OCI-LY7 (cell line): ENCODE data around the gene LYRM4. TPM values are rescaled to one million over a fixed set of nuclear protein-coding genes. Genes with fewer than 3 reads are reported as not detected.

Experiments used
- BruUV-seq: library from RNA; stranded (reverse); fragments of 400-500 nt; replicated peaks from 2 replicates; lab custom pipeline; 2021; lab: Mats Ljungman, UMichigan
- CTCF ChIA-PET: fragments of 300-600 bp; sonication (Branson Sonifier 250); formaldehyde crosslinking; loops from one replicate; lab custom pipeline; 2022; ENCODE audit warnings: antibody characterized with exemption; ENCODE audit not compliant: unreplicated experiment; lab: Charles Lee
- POLR2A ChIA-PET: fragments of 300-600 bp; sonication (Branson Sonifier 250); formaldehyde crosslinking; loops from one replicate; lab custom pipeline; 2022; ENCODE audit warnings: antibody characterized with exemption; lab: Charles Lee
- DNase-seq: peaks from one replicate; pipeline ENCODE4 v3.0.0-alpha.2; 2015; ENCODE audit warnings: low spot score
- H2AFZ ChIP-seq: fragments of 200-600 bp; sonication (generic), shearing (Covaris generic); 2 replicates; pipeline ENCODE4 v1.6.1; 2014; ENCODE audit warnings: mild to moderate bottlenecking, antibody characterized with exemption, low read length, moderate library complexity
- H3K27ac ChIP-seq: fragments of 200-600 bp; sonication (generic); 2 replicates; pipeline ENCODE4 v1.5.1; 2014; ENCODE audit warnings: mixed run types, low read depth, mild to moderate bottlenecking, moderate library complexity, low read length, inconsistent platforms; ENCODE audit not compliant: poor library complexity, severe bottlenecking
- H3K36me3 ChIP-seq: fragments of 200-600 bp; sonication (generic); 2 replicates; pipeline ENCODE4 v1.6.1; 2014; ENCODE audit warnings: mild to moderate bottlenecking, antibody characterized with exemption, low read length, moderate library complexity, mixed read lengths; ENCODE audit not compliant: insufficient read depth
- H3K4me1 ChIP-seq: fragments of 200-600 bp; sonication (generic); 2 replicates; pipeline ENCODE4 v1.5.1; 2014; ENCODE audit warnings: mild to moderate bottlenecking, low read length; ENCODE audit not compliant: insufficient read depth, poor library complexity, severe bottlenecking
- H3K4me2 ChIP-seq: fragments of 200-600 bp; sonication (generic); 2 replicates; pipeline ENCODE4 v1.6.1; 2014; ENCODE audit warnings: mild to moderate bottlenecking, low read length
- H3K4me3 ChIP-seq: fragments of 200-600 bp; sonication (generic); 2 replicates; pipeline ENCODE4 v1.5.1; 2014; ENCODE audit warnings: mild to moderate bottlenecking, low read depth, low read length; ENCODE audit not compliant: poor library complexity, severe bottlenecking
- H3K79me2 ChIP-seq: fragments of 200-600 bp; sonication (generic); 2 replicates; pipeline ENCODE4 v1.6.1; 2016; ENCODE audit warnings: low read depth, mild to moderate bottlenecking, low read length, moderate library complexity, mixed read lengths; ENCODE audit not compliant: insufficient read depth
- H3K9me2 ChIP-seq: fragments of 200-600 bp; sonication (generic); 2 replicates; pipeline ENCODE4 v1.6.1; 2016; ENCODE audit warnings: mild to moderate bottlenecking, low read length, mixed read lengths; ENCODE audit not compliant: insufficient read depth
- H3K9me3 ChIP-seq: fragments of 200-600 bp; sonication (generic); 2 replicates; pipeline ENCODE4 v1.6.1; 2014; ENCODE audit warnings: mild to moderate bottlenecking, mixed run types, low read length, mixed read lengths
- H4K20me1 ChIP-seq: fragments of 200-600 bp; sonication (generic); 2 replicates; pipeline ENCODE4 v1.6.1; 2014; ENCODE audit warnings: mild to moderate bottlenecking, antibody characterized with exemption, low read length, moderate library complexity, mixed read lengths; ENCODE audit not compliant: insufficient read depth
- EZH2phosphoT487 ChIP-seq: fragments of 200-600 bp; sonication (generic); IDR thresholded peaks from 2 replicates; pipeline ENCODE4 v1.6.1; 2018; ENCODE audit warnings: low read depth, borderline replicate concordance, mild to moderate bottlenecking, mixed run types, antibody characterized with exemption, low read length, moderate library complexity, mixed read lengths
- intact Hi-C: fragments of 100-400 bp; cut with micrococcal nuclease; formaldehyde crosslinking; loops from one replicate; pipeline ENCODE4 v1.10.0; 2022; ENCODE audit not compliant: unreplicated experiment
- total RNA-seq, 2 experiments: library from RNA; depleted of rRNA in 1 of 2; stranded (reverse); fragments of >200 nt in 1 of 2; shearing (Covaris generic) in 1 of 2; gene quantifications; 2 replicates each; pipeline ENCODE4 v1.2.3, GENCODE V29; 2014 to 2022
- TF ChIP-seq, protein P1 (sequence below): fragments of 200-600 bp; sonication (generic); conservative IDR thresholded peaks from 2 replicates; pipeline ENCODE4 v1.5.1; 2014; ENCODE audit warnings: mild to moderate bottlenecking, antibody characterized with exemption, low read length, moderate library complexity, mixed read lengths

The LYRM4 gene
- total RNA-seq, 2 experiments from 2014 or later, result 19.6 to 34.3 TPM

DNA sequence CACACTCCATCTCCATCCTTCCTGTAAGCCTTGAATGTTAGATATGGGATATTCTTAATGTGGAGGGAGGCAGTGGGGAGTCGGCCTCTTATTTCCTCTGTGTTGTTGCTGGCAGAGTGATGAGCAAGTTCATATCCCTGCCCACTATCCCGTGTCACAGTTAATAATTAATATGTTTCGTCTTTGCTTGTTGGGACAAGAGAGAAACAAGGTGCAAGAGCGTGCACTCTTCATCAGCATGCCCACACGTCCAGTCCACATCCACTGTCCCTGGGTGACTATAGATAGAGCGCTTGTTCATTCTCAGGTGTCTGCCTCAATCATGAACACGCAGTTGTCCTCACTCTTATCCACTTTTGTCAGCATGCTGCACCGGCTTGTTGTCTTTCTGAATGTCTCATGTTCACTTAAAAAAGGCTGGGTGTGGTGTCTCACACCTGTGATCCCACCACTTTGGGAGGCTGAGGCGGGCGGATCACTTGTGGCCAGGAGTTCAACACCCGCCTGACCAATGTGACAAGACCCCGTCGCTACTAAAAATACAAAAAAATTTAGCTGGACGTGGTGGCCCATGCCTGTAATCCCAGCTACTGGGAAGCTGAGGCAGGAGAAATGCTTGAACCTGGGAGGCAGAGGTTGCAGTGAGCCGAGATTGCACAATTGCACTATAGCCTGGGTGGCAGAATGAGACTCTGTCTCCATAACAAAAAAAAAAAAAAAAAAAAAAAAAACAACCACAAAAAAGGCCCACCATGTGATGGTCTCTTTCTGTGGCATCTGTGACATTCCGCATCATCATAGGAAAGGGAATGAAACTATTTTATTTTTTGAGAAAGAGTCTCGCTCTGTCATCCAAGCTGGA is 141.4 kb downstream of the LYRM4 start:
- Histone ChIP-seq H3K9me2 (no peaks in the 10 kb centered on the region), H3K4me3 (no peak overlapping the region), H3K36me3 (no peaks in the 10 kb centered on the region), H4K20me1 (no peaks in the 10 kb centered on the region), H3K79me2 (no peaks in the 10 kb centered on the region), H3K9me3 (no peaks in the 10 kb centered on the region), H3K4me1 (no peaks in the 10 kb centered on the region), H2AFZ (no peak overlapping the region), H3K27ac (no peak overlapping the region), H3K4me2 (no peak overlapping the region)
- ChIA-PET POLR2A (interaction anchor here (0.6 kb wide), 1 partner anchor 18 kb away, joined by 3 read pairs; no protein-coding TSS in a partner anchor), CTCF (no interaction called here)
- intact Hi-C loops, result no loop called here
- no TSS peak for BruUV-seq
- no peak for DNase-seq
- TF ChIP-seq, protein P1, sequence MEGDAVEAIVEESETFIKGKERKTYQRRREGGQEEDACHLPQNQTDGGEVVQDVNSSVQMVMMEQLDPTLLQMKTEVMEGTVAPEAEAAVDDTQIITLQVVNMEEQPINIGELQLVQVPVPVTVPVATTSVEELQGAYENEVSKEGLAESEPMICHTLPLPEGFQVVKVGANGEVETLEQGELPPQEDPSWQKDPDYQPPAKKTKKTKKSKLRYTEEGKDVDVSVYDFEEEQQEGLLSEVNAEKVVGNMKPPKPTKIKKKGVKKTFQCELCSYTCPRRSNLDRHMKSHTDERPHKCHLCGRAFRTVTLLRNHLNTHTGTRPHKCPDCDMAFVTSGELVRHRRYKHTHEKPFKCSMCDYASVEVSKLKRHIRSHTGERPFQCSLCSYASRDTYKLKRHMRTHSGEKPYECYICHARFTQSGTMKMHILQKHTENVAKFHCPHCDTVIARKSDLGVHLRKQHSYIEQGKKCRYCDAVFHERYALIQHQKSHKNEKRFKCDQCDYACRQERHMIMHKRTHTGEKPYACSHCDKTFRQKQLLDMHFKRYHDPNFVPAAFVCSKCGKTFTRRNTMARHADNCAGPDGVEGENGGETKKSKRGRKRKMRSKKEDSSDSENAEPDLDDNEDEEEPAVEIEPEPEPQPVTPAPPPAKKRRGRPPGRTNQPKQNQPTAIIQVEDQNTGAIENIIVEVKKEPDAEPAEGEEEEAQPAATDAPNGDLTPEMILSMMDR, result no peak
- TF ChIP-seq EZH2phosphoT487, result no peak

DNA sequence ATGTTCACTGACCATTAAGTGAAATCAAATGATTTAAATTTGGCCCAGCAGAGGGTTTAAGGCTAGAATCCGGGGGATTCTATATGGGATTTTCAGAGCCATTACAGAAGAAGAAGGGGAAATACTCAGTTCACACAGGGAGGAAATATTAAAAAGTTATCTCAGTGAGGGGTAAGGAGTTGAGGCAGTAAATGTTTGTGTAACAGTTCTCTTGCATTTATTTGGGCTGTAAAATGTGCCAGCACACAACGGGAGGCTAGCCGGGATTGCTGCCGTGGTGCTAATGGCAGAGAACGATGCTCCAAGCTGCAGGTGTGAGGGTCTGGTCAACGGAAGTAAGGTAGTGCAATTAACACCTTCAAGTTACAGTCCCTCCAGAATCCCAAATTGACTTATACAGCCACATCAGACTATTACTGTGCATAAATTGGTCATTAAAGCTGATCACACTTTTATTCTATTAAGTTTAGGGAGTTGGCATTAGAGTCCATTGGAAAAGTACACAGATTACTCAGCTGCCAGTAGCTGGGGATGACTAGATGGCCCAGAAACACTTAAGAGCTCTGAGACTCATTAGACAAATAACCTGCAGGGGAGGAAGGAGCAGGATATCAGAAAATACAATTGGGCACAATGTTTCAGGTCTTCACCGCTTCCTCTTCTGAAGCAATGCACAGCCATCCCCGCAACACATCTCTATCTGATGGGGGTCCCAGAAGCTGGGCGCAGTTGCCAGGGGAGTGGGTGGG is 144.3 kb downstream of the LYRM4 start:
- Histone ChIP-seq H3K9me2 (no peaks in the 10 kb centered on the region), H4K20me1 (no peaks in the 10 kb centered on the region), H2AFZ (no peak overlapping the region), H3K36me3 (no peaks in the 10 kb centered on the region), H3K4me3 (no peak overlapping the region), H3K79me2 (no peaks in the 10 kb centered on the region), H3K27ac (no peak overlapping the region), H3K4me1 (no peaks in the 10 kb centered on the region), H3K9me3 (no peaks in the 10 kb centered on the region), H3K4me2 (no peak overlapping the region)
- BruUV-seq, result no TSS peak
- ChIA-PET CTCF (no interaction called here), POLR2A (no interaction called here)
- intact Hi-C loops, result no loop called here
- DNase-seq, result no peak
- TF ChIP-seq, protein P1, result no peak
- TF ChIP-seq EZH2phosphoT487, result no peak
